Endothelial cell (in vitro differentiated cells): Measurements from ENCODE around the gene SKAP1. TPM values are rescaled to one million over a fixed set of nuclear protein-coding genes. Genes with fewer than 3 reads are reported as not detected.

Source experiments
- DNase-seq: peaks from one replicate; pipeline ENCODE4 v3.0.0; 2021; ENCODE audit warnings: low spot score
- H3K27ac Mint-ChIP-seq: one replicate; pipeline ENCODE4 v1.8.0; 2021; ENCODE audit warnings: mixed read lengths, inconsistent platforms; ENCODE audit not compliant: unreplicated experiment
- H3K27me3 Mint-ChIP-seq: one replicate; pipeline ENCODE4 v1.8.0; 2021; ENCODE audit warnings: mild to moderate bottlenecking, moderate library complexity, mixed read lengths, inconsistent platforms; ENCODE audit not compliant: unreplicated experiment
- H3K36me3 Mint-ChIP-seq: one replicate; pipeline ENCODE4 v1.8.0; 2021; ENCODE audit warnings: mild to moderate bottlenecking, low read depth, mixed read lengths, inconsistent platforms; ENCODE audit not compliant: unreplicated experiment
- H3K4me1 Mint-ChIP-seq: one replicate; pipeline ENCODE4 v1.8.0; 2021; ENCODE audit warnings: mild to moderate bottlenecking, mixed read lengths, inconsistent platforms; ENCODE audit not compliant: unreplicated experiment
- H3K4me3 Mint-ChIP-seq: one replicate; pipeline ENCODE4 v1.8.0; 2021; ENCODE audit warnings: mild to moderate bottlenecking, mixed read lengths, inconsistent platforms; ENCODE audit not compliant: unreplicated experiment
- H3K9me3 Mint-ChIP-seq: one replicate; pipeline ENCODE4 v1.8.0; 2021; ENCODE audit warnings: mixed read lengths, inconsistent platforms; ENCODE audit not compliant: unreplicated experiment
- CTCF ChIP-seq: fragments of 200-600 bp; sonication (generic); IDR thresholded peaks from one replicate; pipeline ENCODE4 v1.5.0; 2021; ENCODE audit warnings: antibody characterized with exemption; ENCODE audit not compliant: unreplicated experiment
- total RNA-seq: library from RNA; stranded (reverse); fragmentation: NEBNext Ultra II Directional; extraction: Animal tissue kit (Norgen Biotek cat#: 25700); gene quantifications from one replicate; pipeline ENCODE4 v1.2.1, GENCODE V29; 2021; ENCODE audit not compliant: unreplicated experiment

Gene SKAP1
- total RNA-seq, 1 donor from 2014 or later: 2.1 TPM

GRCh38 chr17:48270899-48271298 lies 159.1 kb downstream of the SKAP1 start:
- Mint-ChIP-seq H3K4me3 (no peak overlapping the region), H3K27me3 (no peaks in the 10 kb centered on the region), H3K27ac (no peak overlapping the region), H3K4me1 (no peaks in the 10 kb centered on the region), H3K36me3 (no peaks in the 10 kb centered on the region), H3K9me3 (no peaks in the 10 kb centered on the region)
- no peak for TF ChIP-seq CTCF
- no peak for DNase-seq

- no peaks in the 10 kb centered on the region for H3K9me3 Mint-ChIP-seq
- no peak overlapping the region for H3K27ac Mint-ChIP-seq
- H3K27me3 Mint-ChIP-seq: no peaks in the 10 kb centered on the region
Observed at GRCh38 chr17:48269209-48269608, 160.8 kb downstream of the SKAP1 start.

GRCh38 chr17:48263731-48264035 lies 166.3 kb downstream of the SKAP1 start:
- Mint-ChIP-seq H3K4me1 (peaks cover 12% of the 10 kb centered on the region), H3K36me3 (no peaks in the 10 kb centered on the region), H3K9me3 (no peaks in the 10 kb centered on the region), H3K27me3 (peaks cover 2% of the 10 kb centered on the region), H3K27ac (no peak overlapping the region), H3K4me3 (no peak overlapping the region)
- no peak for TF ChIP-seq CTCF
- DNase-seq: no peak

More at GRCh38 chr17:48269209-48269608, 160.8 kb downstream of the SKAP1 start:
- Mint-ChIP-seq H3K4me1 (peaks cover 6% of the 10 kb centered on the region), H3K36me3 (no peaks in the 10 kb centered on the region), H3K4me3 (no peak overlapping the region)
- no peak for TF ChIP-seq CTCF
- DNase-seq: no peak

DNA sequence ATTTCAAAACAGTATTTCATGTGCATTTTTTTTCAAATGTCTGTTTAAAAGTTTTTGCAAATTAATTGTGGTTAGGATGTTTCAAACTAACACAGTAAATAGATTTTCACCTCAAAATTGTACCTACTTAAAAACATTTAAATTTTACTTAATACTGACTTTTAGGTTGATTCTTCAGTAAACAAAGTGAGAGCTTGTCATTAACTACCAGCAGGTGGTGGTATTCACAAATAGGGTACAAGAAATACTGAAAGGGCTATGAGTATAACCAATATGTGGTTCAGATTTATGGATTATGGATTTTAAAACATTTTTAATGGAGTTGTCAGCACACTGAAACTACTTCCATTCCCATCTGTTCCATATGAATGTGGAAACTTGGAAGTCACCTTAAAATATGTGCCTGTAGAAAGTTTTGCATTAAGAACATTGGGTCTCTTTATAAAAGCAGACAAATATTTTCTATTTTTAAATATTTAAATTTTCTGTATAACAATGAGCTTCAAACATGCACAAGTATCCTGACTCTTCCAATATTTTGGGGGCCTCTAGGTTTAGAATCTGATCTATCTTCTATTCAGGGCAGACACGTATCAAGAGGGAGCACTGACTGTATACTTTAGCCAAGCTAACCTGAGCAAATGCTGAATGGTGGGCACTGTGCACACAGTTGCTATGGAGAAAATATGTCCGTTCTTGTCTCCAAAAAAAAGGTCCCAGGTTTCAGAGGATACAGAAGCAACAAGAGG lies 166.9 kb downstream of the SKAP1 start:
- TF ChIP-seq CTCF: peak; percentile 55
- Mint-ChIP-seq H3K27me3 (peaks cover 2% of the 10 kb centered on the region), H3K27ac (no peak overlapping the region), H3K36me3 (no peaks in the 10 kb centered on the region), H3K4me3 (no peak overlapping the region), H3K4me1 (peaks cover 14% of the 10 kb centered on the region), H3K9me3 (no peaks in the 10 kb centered on the region)
- no peak for DNase-seq

DNA sequence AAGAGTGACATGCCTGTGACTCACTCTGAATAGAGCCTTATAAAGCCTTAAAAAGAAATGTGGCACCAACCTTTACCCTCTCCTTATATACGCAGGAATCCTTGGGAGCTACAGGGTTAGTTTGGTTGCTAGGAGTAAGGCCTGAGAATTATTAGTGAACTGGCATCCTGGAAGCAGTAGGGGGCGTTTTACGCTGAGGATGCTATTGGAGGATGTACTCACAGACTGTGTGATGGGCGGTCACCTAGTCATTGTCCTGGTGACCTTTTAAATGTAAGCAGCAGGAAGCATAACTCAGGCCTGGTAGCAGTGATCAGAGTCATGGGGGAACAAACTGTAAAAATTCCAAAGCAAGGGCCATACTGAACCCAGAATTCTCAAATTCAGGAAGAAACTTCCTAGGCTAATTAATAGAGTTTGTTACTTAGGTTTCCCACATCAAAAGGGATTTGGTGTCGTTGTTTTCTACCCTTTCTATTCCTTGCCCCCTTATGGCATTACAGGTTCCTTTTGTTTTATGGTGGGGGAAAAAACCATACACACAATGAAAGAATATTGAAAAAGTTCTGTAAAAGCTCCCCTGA lies 168.6 kb downstream of the SKAP1 start:
- TF ChIP-seq CTCF: peak; percentile 73
- Mint-ChIP-seq H3K27ac (no peak overlapping the region), H3K9me3 (no peaks in the 10 kb centered on the region), H3K4me3 (no peak overlapping the region), H3K27me3 (peaks cover 2% of the 10 kb centered on the region), H3K4me1 (peaks cover 15% of the 10 kb centered on the region), H3K36me3 (no peaks in the 10 kb centered on the region)
- peak; percentile 41 for DNase-seq
